T47D (cell line): ENCODE results near the gene PIP.

Experiments
- DNase-seq, 2 experiments: peaks; one replicate each; pipeline versions ENCODE4 v3.0.0 to v3.0.0-alpha.2; 2011 to 2012; ENCODE audit warnings: low read depth in 1 of 2, low spot score in 1 of 2
- JUND ChIP-seq: IDR thresholded peaks from 2 replicates; pipeline ENCODE4 v1.6.1; 2012; ENCODE audit warnings: low read depth
- in situ Hi-C: cut with HindIII; loops from 2 replicates; pipeline ENCODE4 v1.10.0; 2016; ENCODE audit warnings: low sequenced_read_pairs, low pct_unique_long_range_greater_than_20kb

The PIP gene

DNA sequence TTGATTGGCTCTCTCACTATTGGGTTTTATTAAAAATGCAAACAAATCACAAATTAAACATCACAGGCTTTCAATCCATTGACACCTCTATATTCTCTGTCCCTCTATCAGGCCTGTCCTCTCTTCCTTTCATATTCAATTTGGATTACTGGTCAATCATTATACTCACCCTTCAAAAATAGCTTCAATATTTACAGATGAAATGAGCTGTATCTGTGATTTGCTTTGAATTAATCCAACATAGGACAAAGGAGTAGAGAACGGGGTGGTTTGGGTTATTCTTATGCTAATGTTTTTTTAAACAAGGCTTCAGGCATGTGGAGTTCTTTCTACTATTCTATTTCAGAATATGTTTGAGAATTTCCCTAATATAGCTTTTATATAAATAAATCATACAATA lies 53.7 kb downstream of the PIP start:
- in situ Hi-C loops = no loop called here
- DNase-seq = no peak
- no peak for TF ChIP-seq JUND

DNA sequence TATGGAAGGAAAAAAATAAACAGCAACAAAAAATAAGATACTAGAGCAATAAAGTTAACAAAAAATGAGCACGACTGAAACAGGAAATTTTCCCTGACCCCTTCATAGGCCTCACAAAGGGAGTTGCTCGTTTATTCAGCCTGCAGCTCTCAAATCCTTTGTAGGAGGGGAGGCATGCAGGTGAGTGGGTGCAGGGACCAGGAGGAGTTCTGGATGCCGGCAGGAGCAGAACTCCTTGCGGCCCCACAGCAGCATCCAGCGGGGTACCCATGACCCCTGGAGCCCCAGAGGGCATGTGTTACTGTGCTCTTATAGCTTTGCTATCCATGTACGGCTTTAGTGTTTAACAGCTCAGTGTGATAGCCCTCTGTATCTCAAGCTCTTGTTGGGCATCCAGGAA lies 57.1 kb downstream of the PIP start:
- TF ChIP-seq JUND = no peak
- in situ Hi-C loops = no loop called here
- no peak for DNase-seq
